ENCODE data around the gene RPL28.

GRCh38 chr19:55379174-55379573 is 6.6 kb upstream of the RPL28 start:
- no peak for TF ChIP-seq CTCF (IDR thresholded peaks at IDR 0.05)
- no peak for TF ChIP-seq EZH2 (IDR thresholded peaks at IDR 0.05)
- TF ChIP-seq EZH2phosphoT487 (IDR thresholded peaks at IDR 0.05), result no peak
